Stimulated activated naive B cell treated with anti-CD40 and anti-IgM and Interleukin-4, amounts not matched to agents 10 μg/mL and 1 μg/mL and 100 μg/mL, for 72 hours (primary cell): ENCODE data around the gene ITGAD.

Source experiments
- ATAC-seq, 2 donors: fragments of 150-1000 bp; cut with Tn5 transposase; replicated peaks; 2 replicates each; pipeline ENCODE4 v1.10.0; 2021; ENCODE audit warnings: moderate library complexity in 1 of 2
- DNase-seq: peaks from one replicate; pipeline ENCODE4 v3.0.0; 2021
- H3K27ac Mint-ChIP-seq: one replicate; pipeline ENCODE4 v1.8.0; 2022; ENCODE audit warnings: mild to moderate bottlenecking, mixed read lengths
- H3K27me3 Mint-ChIP-seq, 2 donors: one replicate each; pipeline ENCODE4 v1.8.0; 2022; ENCODE audit warnings: mixed read lengths in 2 of 2
- H3K36me3 Mint-ChIP-seq, 2 donors: one replicate each; pipeline ENCODE4 v1.8.0; 2022; ENCODE audit warnings: mixed read lengths in 2 of 2, mild to moderate bottlenecking in 1 of 2
- H3K4me1 Mint-ChIP-seq, 2 donors: one replicate each; pipeline ENCODE4 v1.8.0; 2022; ENCODE audit warnings: mixed read lengths in 2 of 2, mild to moderate bottlenecking in 1 of 2
- H3K4me3 Mint-ChIP-seq, 2 donors: one replicate each; pipeline ENCODE4 v1.8.0; 2022; ENCODE audit warnings: mild to moderate bottlenecking in 2 of 2, mixed read lengths in 2 of 2, moderate library complexity in 1 of 2
- H3K9me3 Mint-ChIP-seq, 2 donors: one replicate each; pipeline ENCODE4 v1.8.0; 2022; ENCODE audit warnings: mixed read lengths in 2 of 2, mild to moderate bottlenecking in 1 of 2

Gene ITGAD

DNA sequence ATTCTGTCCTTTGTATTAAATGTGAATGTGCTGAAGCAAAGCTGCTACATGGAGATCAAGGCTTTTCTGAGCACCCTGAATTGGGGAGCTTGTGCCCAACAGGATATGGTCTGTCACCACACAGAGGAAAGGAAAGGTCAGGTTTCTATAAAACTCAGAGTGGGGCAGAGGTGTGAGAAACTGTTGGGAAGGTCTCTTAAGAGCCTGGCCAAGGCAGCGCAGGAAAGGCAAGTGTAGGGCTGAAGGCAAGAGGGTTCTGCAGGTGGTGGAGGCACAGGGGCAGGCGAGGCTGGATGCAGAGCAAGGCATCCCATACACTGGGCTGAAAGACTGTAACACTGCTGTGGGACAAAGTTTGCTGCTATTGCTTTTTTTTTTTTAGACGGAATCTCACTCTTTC is 26.9 kb downstream of the ITGAD start:
- Mint-ChIP-seq H3K9me3 (no peaks in the 10 kb centered on the region), H3K36me3 (no peaks in the 10 kb centered on the region), H3K4me1 (peaks cover 0 to 6% of the 10 kb centered on the region in 2 donors), H3K27me3 (peaks cover 36 to 57% of the 10 kb centered on the region in 2 donors), H3K27ac (peak overlapping the region; percentile 16), H3K4me3 (no peak overlapping the region)
- ATAC-seq (no peak), DNase-seq (no peak)

DNA sequence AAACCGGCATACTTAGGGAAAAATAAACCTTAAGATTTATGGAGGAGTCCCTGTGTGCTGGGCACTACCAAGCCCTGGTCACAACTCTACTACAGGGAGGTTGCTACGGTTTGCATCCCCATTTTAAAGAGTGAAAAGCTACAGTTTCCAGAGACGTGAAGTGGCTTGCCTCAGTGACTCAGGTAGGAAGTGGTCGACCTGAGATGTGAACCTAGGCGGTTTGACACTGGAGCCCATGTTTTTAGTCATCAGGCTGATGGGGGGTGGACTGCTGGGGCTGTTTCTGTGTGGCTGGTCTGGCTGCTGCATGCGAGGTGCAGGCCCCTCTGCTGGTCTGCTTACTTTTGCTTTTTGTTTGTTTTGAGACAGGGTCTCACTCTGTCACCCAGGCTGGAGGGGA is 28.5 kb downstream of the ITGAD start:
- no peaks in the 10 kb centered on the region for H3K9me3 Mint-ChIP-seq
- H3K27ac Mint-ChIP-seq = no peak overlapping the region
- no peak for DNase-seq
- H3K4me1 Mint-ChIP-seq = peaks cover 0 to 4% of the 10 kb centered on the region in 2 donors
- no peak overlapping the region for H3K4me3 Mint-ChIP-seq
- no peaks in the 10 kb centered on the region for H3K36me3 Mint-ChIP-seq
- ATAC-seq = peak; percentile 23 to 34
- H3K27me3 Mint-ChIP-seq = peaks cover 39 to 57% of the 10 kb centered on the region in 2 donors

- ATAC-seq = no peak
- H3K36me3 Mint-ChIP-seq = no peaks in the 10 kb centered on the region
- H3K4me1 Mint-ChIP-seq = peaks cover 0 to 4% of the 10 kb centered on the region in 2 donors
- no peak overlapping the region for H3K4me3 Mint-ChIP-seq
- H3K9me3 Mint-ChIP-seq = no peaks in the 10 kb centered on the region
- no peak for DNase-seq
- peaks cover 36 to 51% of the 10 kb centered on the region in 2 donors for H3K27me3 Mint-ChIP-seq
- no peak overlapping the region for H3K27ac Mint-ChIP-seq
Measured at GRCh38 chr16:31423241-31423640, 30.1 kb downstream of the ITGAD start.

DNA sequence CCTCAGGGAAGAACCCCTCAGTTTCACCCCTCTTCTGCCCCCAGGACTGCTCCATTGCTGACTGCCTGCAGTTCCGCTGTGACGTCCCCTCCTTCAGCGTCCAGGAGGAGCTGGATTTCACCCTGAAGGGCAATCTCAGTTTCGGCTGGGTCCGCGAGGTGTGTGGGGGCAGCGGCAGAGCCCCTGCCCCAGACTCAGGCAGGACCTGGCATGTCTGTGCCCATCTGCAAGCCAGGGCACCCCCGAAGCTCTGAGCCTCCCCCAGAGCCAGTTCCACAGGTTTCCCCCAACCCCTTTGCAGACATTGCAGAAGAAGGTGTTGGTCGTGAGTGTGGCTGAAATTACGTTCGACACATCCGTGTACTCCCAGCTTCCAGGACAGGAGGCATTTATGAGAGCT is 30.7 kb downstream of the ITGAD start:
- Mint-ChIP-seq H3K36me3 (no peaks in the 10 kb centered on the region), H3K4me3 (no peak overlapping the region), H3K4me1 (peaks cover 0 to 4% of the 10 kb centered on the region in 2 donors), H3K9me3 (no peaks in the 10 kb centered on the region), H3K27me3 (peaks cover 32 to 47% of the 10 kb centered on the region in 2 donors), H3K27ac (no peak overlapping the region)
- DNase-seq (no peak), ATAC-seq (no peak)

DNA sequence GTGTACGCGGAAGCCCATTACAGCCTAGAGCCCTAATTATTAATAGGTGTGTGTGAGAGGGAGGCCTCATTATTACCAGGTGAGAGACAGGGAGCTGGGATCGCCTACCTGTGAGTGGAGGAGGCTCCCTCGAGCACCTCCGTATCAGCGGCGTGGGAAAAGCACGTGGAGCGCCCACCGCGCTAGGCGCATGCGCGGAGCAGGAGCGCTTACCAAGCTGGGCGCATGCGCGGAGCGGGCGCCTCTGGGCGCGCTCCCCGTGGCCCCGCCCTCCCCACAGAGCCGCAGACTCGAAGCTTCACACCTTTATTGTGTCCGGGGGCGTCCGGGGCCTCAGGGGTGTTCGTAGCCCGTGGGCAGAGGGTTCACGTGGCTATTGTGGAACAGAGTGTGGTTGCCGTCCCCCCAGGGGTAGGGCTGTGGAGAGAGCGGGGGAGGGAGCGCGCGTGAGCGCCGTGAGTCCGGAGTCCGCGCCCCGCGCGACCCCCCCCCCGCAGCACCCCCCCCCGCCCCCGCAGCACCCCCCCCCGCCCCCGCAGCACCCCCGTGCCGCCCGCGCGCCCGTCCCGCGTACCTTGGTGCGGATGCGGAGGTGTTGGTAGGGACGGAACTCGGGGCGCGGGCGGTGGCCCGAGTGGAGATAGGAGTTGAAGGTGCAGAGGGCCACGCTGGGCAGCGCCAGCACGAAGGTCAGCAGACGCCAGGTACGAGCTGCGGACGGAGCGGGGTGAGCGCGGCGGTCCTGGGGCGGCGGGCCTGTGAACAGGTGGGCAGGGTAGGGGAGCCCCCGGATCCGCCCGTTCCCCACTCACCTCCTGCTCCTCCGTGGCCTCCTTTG is 34.5 kb downstream of the ITGAD start:
- H3K4me3 Mint-ChIP-seq = peak overlapping the region in 1 of 2 donors; percentile 69
- H3K27ac Mint-ChIP-seq = no peak overlapping the region
- peak; percentile 23 for DNase-seq
- H3K27me3 Mint-ChIP-seq = peaks cover 29 to 37% of the 10 kb centered on the region in 2 donors
- H3K4me1 Mint-ChIP-seq = peaks cover 0 to 8% of the 10 kb centered on the region in 2 donors
- no peaks in the 10 kb centered on the region for H3K36me3 Mint-ChIP-seq
- ATAC-seq = peak in 1 of 2 donors; percentile 52
- H3K9me3 Mint-ChIP-seq = no peaks in the 10 kb centered on the region

GRCh38 chr16:31428279-31428597 is 35.1 kb downstream of the ITGAD start, which contains the start of gene COX6A2:
TSS of gene COX6A2 (minus strand) at chr16:31428360. CDS start at chr16:31428325, 35 bp downstream.
- H3K27ac Mint-ChIP-seq = no peak within 1 kb of the TSS
- no peaks in the 10 kb centered on the region for H3K9me3 Mint-ChIP-seq
- H3K36me3 Mint-ChIP-seq = no peaks in the 10 kb centered on the region
- DNase-seq = no peak
- ATAC-seq = no peak
- H3K4me1 Mint-ChIP-seq = peaks cover 0 to 8% of the 10 kb centered on the region in 2 donors
- peak within 1 kb of the TSS in 1 of 2 donors; percentile 69 for H3K4me3 Mint-ChIP-seq
- peaks cover 28 to 31% of the 10 kb centered on the region in 2 donors for H3K27me3 Mint-ChIP-seq

GRCh38 chr16:31428638-31429247 is 35.6 kb downstream of the ITGAD start:
- Mint-ChIP-seq H3K9me3 (no peaks in the 10 kb centered on the region), H3K27me3 (peaks cover 24 to 26% of the 10 kb centered on the region in 2 donors), H3K36me3 (no peaks in the 10 kb centered on the region), H3K4me1 (peaks cover 0 to 8% of the 10 kb centered on the region in 2 donors), H3K4me3 (no peak overlapping the region), H3K27ac (no peak overlapping the region)
- no peak for ATAC-seq
- DNase-seq = no peak

GRCh38 chr16:31429314-31429713 is 36.2 kb downstream of the ITGAD start:
- ATAC-seq (no peak), DNase-seq (no peak)
- peaks cover 20 to 21% of the 10 kb centered on the region in 2 donors for H3K27me3 Mint-ChIP-seq
- H3K9me3 Mint-ChIP-seq = no peaks in the 10 kb centered on the region
- peaks cover 0 to 8% of the 10 kb centered on the region in 2 donors for H3K4me1 Mint-ChIP-seq
- H3K36me3 Mint-ChIP-seq = no peaks in the 10 kb centered on the region
- no peak overlapping the region for H3K27ac Mint-ChIP-seq
- no peak overlapping the region for H3K4me3 Mint-ChIP-seq

- ATAC-seq (no peak), DNase-seq (no peak)
- peaks cover 0 to 8% of the 10 kb centered on the region in 2 donors for H3K4me1 Mint-ChIP-seq
- H3K4me3 Mint-ChIP-seq = no peak overlapping the region
- peaks cover 16 to 18% of the 10 kb centered on the region in 2 donors for H3K27me3 Mint-ChIP-seq
- no peaks in the 10 kb centered on the region for H3K9me3 Mint-ChIP-seq
- H3K36me3 Mint-ChIP-seq = no peaks in the 10 kb centered on the region
- no peak overlapping the region for H3K27ac Mint-ChIP-seq
Measured at GRCh38 chr16:31429796-31430195, 36.7 kb downstream of the ITGAD start.

DNA sequence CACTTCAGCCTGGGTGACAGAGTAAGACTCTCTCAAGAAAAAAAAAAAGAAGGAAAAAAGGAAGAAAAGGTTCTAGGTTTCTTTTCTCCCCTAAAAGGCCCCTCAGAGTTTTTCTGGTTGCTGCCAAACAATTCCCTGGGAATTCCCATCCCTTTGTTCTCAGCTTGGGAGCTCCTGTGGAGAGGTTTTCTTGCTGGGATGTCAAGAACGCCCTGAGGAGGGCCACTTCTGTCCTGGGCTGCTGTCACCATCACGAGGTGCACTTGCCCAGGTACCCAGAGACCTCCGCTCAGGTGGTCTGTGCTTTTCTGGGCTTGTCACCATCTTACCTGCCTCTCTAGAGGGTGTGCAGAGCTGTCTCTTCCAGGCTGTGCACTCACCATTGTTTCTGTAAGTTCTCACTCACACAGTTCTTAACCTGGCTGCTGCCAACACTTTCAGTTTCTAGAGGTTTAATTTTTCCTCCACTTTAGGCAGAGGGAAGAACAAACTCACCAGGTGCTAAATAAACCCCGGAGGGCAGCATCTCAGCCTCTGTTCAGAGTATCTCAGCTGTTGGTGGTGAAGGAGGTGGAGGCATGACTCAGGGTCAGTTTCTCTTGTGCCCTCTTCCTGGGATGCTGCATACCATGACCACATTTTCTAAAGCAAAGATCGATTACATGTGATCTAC is 37.4 kb downstream of the ITGAD start:
- H3K36me3 Mint-ChIP-seq = no peaks in the 10 kb centered on the region
- peaks cover 0 to 8% of the 10 kb centered on the region in 2 donors for H3K4me1 Mint-ChIP-seq
- ATAC-seq (no peak), DNase-seq (no peak)
- H3K9me3 Mint-ChIP-seq = no peaks in the 10 kb centered on the region
- peaks cover 9 to 11% of the 10 kb centered on the region in 2 donors for H3K27me3 Mint-ChIP-seq
- H3K4me3 Mint-ChIP-seq = no peak overlapping the region
- H3K27ac Mint-ChIP-seq = no peak overlapping the region

GRCh38 chr16:31435341-31436220 is 42.4 kb downstream of the ITGAD start:
- H3K9me3 Mint-ChIP-seq = no peaks in the 10 kb centered on the region
- ATAC-seq (no peak), DNase-seq (no peak)
- H3K36me3 Mint-ChIP-seq = no peaks in the 10 kb centered on the region
- H3K4me1 Mint-ChIP-seq = peaks cover 11 to 26% of the 10 kb centered on the region in 2 donors
- H3K27me3 Mint-ChIP-seq = no peaks in the 10 kb centered on the region
- H3K4me3 Mint-ChIP-seq = no peak overlapping the region
- no peak overlapping the region for H3K27ac Mint-ChIP-seq

GRCh38 chr16:31436221-31437045 is 43.3 kb downstream of the ITGAD start:
- no peak for ATAC-seq
- H3K27ac Mint-ChIP-seq = no peak overlapping the region

GRCh38 chr16:31438414-31438813 is 45.3 kb downstream of the ITGAD start:
- no peak overlapping the region for H3K27ac Mint-ChIP-seq
- H3K27me3 Mint-ChIP-seq = peaks cover 4 to 6% of the 10 kb centered on the region in 2 donors
- DNase-seq (no peak), ATAC-seq (no peak)
- H3K36me3 Mint-ChIP-seq = no peaks in the 10 kb centered on the region
- peaks cover 20 to 32% of the 10 kb centered on the region in 2 donors for H3K4me1 Mint-ChIP-seq
- H3K4me3 Mint-ChIP-seq = no peak overlapping the region
- H3K9me3 Mint-ChIP-seq = no peaks in the 10 kb centered on the region

More at GRCh38 chr16:31436221-31437045, 43.3 kb downstream of the ITGAD start:
- no peak for DNase-seq
- Mint-ChIP-seq H3K4me1 (peaks cover 11 to 19% of the 10 kb centered on the region in 2 donors), H3K36me3 (no peaks in the 10 kb centered on the region), H3K27me3 (no peaks in the 10 kb centered on the region), H3K4me3 (no peak overlapping the region), H3K9me3 (no peaks in the 10 kb centered on the region)
